ENCODE results near the gene TCF4. TPM values are rescaled to one million over a fixed set of nuclear protein-coding genes. Genes with fewer than 3 reads are reported as not detected.

TCF4 gene
- total and polyA plus RNA-seq, 2 donors: 12.7 to 36.6 TPM

- no peak for DNase-seq (ENCODE audit: low read depth in 6 of 9, low spot score in 9 of 9)
- Histone ChIP-seq H3K27ac (ENCODE audit: low read depth in 1 of 2, low read length in 1 of 2) (peak overlapping the region; percentile 3 to 72), H3K36me3 (ENCODE audit: control insufficient read depth in 2 of 2, insufficient read depth in 2 of 2, low read length in 1 of 2) (no peaks in the 10 kb centered on the region), H3K9me3 (ENCODE audit: control insufficient read depth in 2 of 2, insufficient read depth in 1 of 2, low read length in 1 of 2) (no peaks in the 10 kb centered on the region), H3K4me3 (ENCODE audit: low read length in 2 of 2) (peak overlapping the region in 1 of 2 donors; percentile 3), H3K4me1 (ENCODE audit: control insufficient read depth in 2 of 2, insufficient read depth in 2 of 2, low read length in 2 of 2) (no peaks in the 10 kb centered on the region), H3K27me3 (ENCODE audit: control insufficient read depth in 2 of 2, insufficient read depth in 1 of 2, low read length in 1 of 2) (no peaks in the 10 kb centered on the region)
- WGBS: 93% methylated on average over 13 of the region's 13 CpGs
Observed at GRCh38 chr18:55422456-55423180, 165.4 kb downstream of the TCF4 start.

GRCh38 chr18:55421615-55422419, 166.2 kb downstream of the TCF4 start:
- H3K27me3 ChIP-seq (ENCODE audit: control insufficient read depth in 2 of 2, insufficient read depth in 1 of 2, low read length in 1 of 2): no peaks in the 10 kb centered on the region
- WGBS: 84% methylated on average over 8 of the region's 8 CpGs
- H3K27ac ChIP-seq (ENCODE audit: low read depth in 1 of 2, low read length in 1 of 2): peak overlapping the region in 1 of 2 donors; percentile 72
- H3K4me1 ChIP-seq (ENCODE audit: control insufficient read depth in 2 of 2, insufficient read depth in 2 of 2, low read length in 2 of 2): no peaks in the 10 kb centered on the region
- no peak for DNase-seq (ENCODE audit: low read depth in 6 of 9, low spot score in 9 of 9)
- H3K36me3 ChIP-seq (ENCODE audit: control insufficient read depth in 2 of 2, insufficient read depth in 2 of 2, low read length in 1 of 2): no peaks in the 10 kb centered on the region
- H3K4me3 ChIP-seq (ENCODE audit: low read length in 2 of 2): no peak overlapping the region
- H3K9me3 ChIP-seq (ENCODE audit: control insufficient read depth in 2 of 2, insufficient read depth in 1 of 2, low read length in 1 of 2): no peaks in the 10 kb centered on the region

GRCh38 chr18:55421308-55421614, 166.7 kb downstream of the TCF4 start:
- H3K27me3 ChIP-seq (ENCODE audit: control insufficient read depth in 2 of 2, insufficient read depth in 1 of 2, low read length in 1 of 2): no peaks in the 10 kb centered on the region
- no peak for DNase-seq (ENCODE audit: low read depth in 6 of 9, low spot score in 9 of 9)
- peak overlapping the region in 1 of 2 donors; percentile 72 for H3K27ac ChIP-seq (ENCODE audit: low read depth in 1 of 2, low read length in 1 of 2)
- 89% methylated on average over 4 of the region's 4 CpGs for WGBS
- H3K36me3 ChIP-seq (ENCODE audit: control insufficient read depth in 2 of 2, insufficient read depth in 2 of 2, low read length in 1 of 2): no peaks in the 10 kb centered on the region
- no peak overlapping the region for H3K4me3 ChIP-seq (ENCODE audit: low read length in 2 of 2)
- no peaks in the 10 kb centered on the region for H3K9me3 ChIP-seq (ENCODE audit: control insufficient read depth in 2 of 2, insufficient read depth in 1 of 2, low read length in 1 of 2)
- no peaks in the 10 kb centered on the region for H3K4me1 ChIP-seq (ENCODE audit: control insufficient read depth in 2 of 2, insufficient read depth in 2 of 2, low read length in 2 of 2)

GRCh38 chr18:55420665-55421307, 167.2 kb downstream of the TCF4 start:
- WGBS: 17% methylated on average over 6 of the region's 6 CpGs
- H3K27ac ChIP-seq (ENCODE audit: low read depth in 1 of 2, low read length in 1 of 2): peak overlapping the region; percentile 36 to 72
- H3K27me3 ChIP-seq (ENCODE audit: control insufficient read depth in 2 of 2, insufficient read depth in 1 of 2, low read length in 1 of 2): no peaks in the 10 kb centered on the region
- H3K36me3 ChIP-seq (ENCODE audit: control insufficient read depth in 2 of 2, insufficient read depth in 2 of 2, low read length in 1 of 2): no peaks in the 10 kb centered on the region
- H3K9me3 ChIP-seq (ENCODE audit: control insufficient read depth in 2 of 2, insufficient read depth in 1 of 2, low read length in 1 of 2): no peaks in the 10 kb centered on the region
- no peaks in the 10 kb centered on the region for H3K4me1 ChIP-seq (ENCODE audit: control insufficient read depth in 2 of 2, insufficient read depth in 2 of 2, low read length in 2 of 2)
- H3K4me3 ChIP-seq (ENCODE audit: low read length in 2 of 2): peak overlapping the region in 1 of 2 donors; percentile 3
- no peak for DNase-seq (ENCODE audit: low read depth in 6 of 9, low spot score in 9 of 9)

- Histone ChIP-seq H3K4me1 (ENCODE audit: control insufficient read depth in 2 of 2, insufficient read depth in 2 of 2, low read length in 2 of 2) (no peaks in the 10 kb centered on the region), H3K9me3 (ENCODE audit: control insufficient read depth in 2 of 2, insufficient read depth in 1 of 2, low read length in 1 of 2) (no peaks in the 10 kb centered on the region), H3K4me3 (ENCODE audit: low read length in 2 of 2) (peak overlapping the region in 1 of 2 donors; percentile 3), H3K27me3 (ENCODE audit: control insufficient read depth in 2 of 2, insufficient read depth in 1 of 2, low read length in 1 of 2) (no peaks in the 10 kb centered on the region), H3K27ac (ENCODE audit: low read depth in 1 of 2, low read length in 1 of 2) (peak overlapping the region; percentile 36 to 72), H3K36me3 (ENCODE audit: control insufficient read depth in 2 of 2, insufficient read depth in 2 of 2, low read length in 1 of 2) (no peaks in the 10 kb centered on the region)
- no peak for DNase-seq (ENCODE audit: low read depth in 6 of 9, low spot score in 9 of 9)
- WGBS: 57% methylated on average over 7 of the region's 7 CpGs
Observed at GRCh38 chr18:55419947-55420664, 167.9 kb downstream of the TCF4 start.

GRCh38 chr18:55419132-55419946, 168.7 kb downstream of the TCF4 start:
- WGBS: 94% methylated on average over 5 of the region's 5 CpGs
- H3K4me3 ChIP-seq (ENCODE audit: low read length in 2 of 2): no peak overlapping the region
- peak overlapping the region in 1 of 2 donors; percentile 5 for H3K27ac ChIP-seq (ENCODE audit: low read depth in 1 of 2, low read length in 1 of 2)
- no peaks in the 10 kb centered on the region for H3K4me1 ChIP-seq (ENCODE audit: control insufficient read depth in 2 of 2, insufficient read depth in 2 of 2, low read length in 2 of 2)
- H3K36me3 ChIP-seq (ENCODE audit: control insufficient read depth in 2 of 2, insufficient read depth in 2 of 2, low read length in 1 of 2): no peaks in the 10 kb centered on the region
- no peaks in the 10 kb centered on the region for H3K9me3 ChIP-seq (ENCODE audit: control insufficient read depth in 2 of 2, insufficient read depth in 1 of 2, low read length in 1 of 2)
- no peak for DNase-seq (ENCODE audit: low read depth in 6 of 9, low spot score in 9 of 9)
- H3K27me3 ChIP-seq (ENCODE audit: control insufficient read depth in 2 of 2, insufficient read depth in 1 of 2, low read length in 1 of 2): no peaks in the 10 kb centered on the region

GRCh38 chr18:55418439-55418838, 169.6 kb downstream of the TCF4 start:
- Histone ChIP-seq H3K4me1 (ENCODE audit: control insufficient read depth in 2 of 2, insufficient read depth in 2 of 2, low read length in 2 of 2) (no peaks in the 10 kb centered on the region), H3K27ac (ENCODE audit: low read depth in 1 of 2, low read length in 1 of 2) (no peak overlapping the region), H3K4me3 (ENCODE audit: low read length in 2 of 2) (no peak overlapping the region)

GRCh38 chr18:55416791-55417190, 171.2 kb downstream of the TCF4 start:
- DNase-seq (ENCODE audit: low read depth in 6 of 9, low spot score in 9 of 9): no peak
- H3K36me3 ChIP-seq (ENCODE audit: control insufficient read depth in 2 of 2, insufficient read depth in 2 of 2, low read length in 1 of 2): no peaks in the 10 kb centered on the region
- H3K4me3 ChIP-seq (ENCODE audit: low read length in 2 of 2): no peak overlapping the region
- no peaks in the 10 kb centered on the region for H3K4me1 ChIP-seq (ENCODE audit: control insufficient read depth in 2 of 2, insufficient read depth in 2 of 2, low read length in 2 of 2)
- H3K9me3 ChIP-seq (ENCODE audit: control insufficient read depth in 2 of 2, insufficient read depth in 1 of 2, low read length in 1 of 2): no peaks in the 10 kb centered on the region
- 87% methylated on average over 6 of the region's 6 CpGs for WGBS
- H3K27ac ChIP-seq (ENCODE audit: low read depth in 1 of 2, low read length in 1 of 2): no peak overlapping the region
- H3K27me3 ChIP-seq (ENCODE audit: control insufficient read depth in 2 of 2, insufficient read depth in 1 of 2, low read length in 1 of 2): no peaks in the 10 kb centered on the region

More at GRCh38 chr18:55418439-55418838, 169.6 kb downstream of the TCF4 start:
- Histone ChIP-seq H3K36me3 (ENCODE audit: control insufficient read depth in 2 of 2, insufficient read depth in 2 of 2, low read length in 1 of 2) (no peaks in the 10 kb centered on the region), H3K9me3 (ENCODE audit: control insufficient read depth in 2 of 2, insufficient read depth in 1 of 2, low read length in 1 of 2) (no peaks in the 10 kb centered on the region), H3K27me3 (ENCODE audit: control insufficient read depth in 2 of 2, insufficient read depth in 1 of 2, low read length in 1 of 2) (no peaks in the 10 kb centered on the region)
- no peak for DNase-seq (ENCODE audit: low read depth in 6 of 9, low spot score in 9 of 9)

All from thymus (tissue), 11 donors.